Subcutaneous adipose tissue (tissue), 4 donors: ENCODE data around the gene CHAF1A. TPM values are rescaled to one million over a fixed set of nuclear protein-coding genes. Genes with fewer than 3 reads are reported as not detected.

Source experiments
- CTCF ChIP-seq: fragments of 450-650 bp; IDR thresholded peaks from one replicate; pipeline ENCODE4 v1.5.1; 2016; ENCODE audit warnings: low read depth, mild to moderate bottlenecking, control low read depth, antibody characterized with exemption, moderate library complexity
- total RNA-seq, 4 donors: library from RNA; depleted of rRNA; stranded (reverse); fragments of >200 nt; gene quantifications; one replicate each; pipeline ENCODE4 v1.1.0, GENCODE V29; 2016

The CHAF1A gene
- total RNA-seq, 4 donors from 2014 or later = 4.8 to 13.0 (median 6.3) TPM

- no peak for TF ChIP-seq CTCF
Observed at GRCh38 chr19:4439243-4439642, 36.8 kb downstream of the CHAF1A start.

- no peak for TF ChIP-seq CTCF
Observed at GRCh38 chr19:4441994-4442818, 39.8 kb downstream of the CHAF1A start.

- no peak for TF ChIP-seq CTCF
Observed at GRCh38 chr19:4442819-4443146, 40.3 kb downstream of the CHAF1A start.

GRCh38 chr19:4443188-4443587 lies 40.7 kb downstream of the CHAF1A start:
- no peak for TF ChIP-seq CTCF

- no peak for TF ChIP-seq CTCF
Observed at GRCh38 chr19:4443966-4444764, 41.7 kb downstream of the CHAF1A start.

GRCh38 chr19:4444765-4445741 lies 42.6 kb downstream of the CHAF1A start:
- TF ChIP-seq CTCF = no peak
